Kidney (tissue), 14 donors: ENCODE data around the gene MYO5B. TPM values are rescaled to one million over a fixed set of nuclear protein-coding genes. Genes with fewer than 3 reads are reported as not detected.

Experiments
- DNase-seq, 5 donors: peaks; one replicate each; pipeline ENCODE4 v3.0.0-alpha.2; 2013 to 2020
- FAIRE-seq: peaks from 2 replicates; lab custom pipeline; 2012; peaks lifted over from hg19 to GRCh38; lab: Jason Lieb, UNC
- H3K27ac ChIP-seq, 2 donors: one replicate each; pipeline ENCODE4 v1.7.0; 2013; ENCODE audit warnings: low read depth in 2 of 2, low read length in 2 of 2, inconsistent platforms in 1 of 2
- H3K27me3 ChIP-seq: one replicate; pipeline ENCODE4 v1.7.1; 2013; ENCODE audit warnings: low read length, inconsistent platforms; ENCODE audit not compliant: control insufficient read depth, insufficient read depth
- H3K36me3 ChIP-seq, 3 donors: one replicate each; pipeline versions ENCODE4 v1.7.0 to v1.7.1; 2013; ENCODE audit warnings: low read length in 3 of 3, control low read depth in 1 of 3, inconsistent platforms in 1 of 3; ENCODE audit not compliant: insufficient read depth in 3 of 3, control insufficient read depth in 2 of 3
- H3K4me1 ChIP-seq, 3 donors: one replicate each; pipeline versions ENCODE4 v1.7.0 to v1.7.1; 2013; ENCODE audit warnings: low read length in 3 of 3, inconsistent platforms in 1 of 3, low read depth in 1 of 3; ENCODE audit not compliant: control insufficient read depth in 2 of 3, insufficient read depth in 2 of 3
- H3K4me3 ChIP-seq, 3 donors: one replicate each; pipeline versions ENCODE4 v1.7.0 to v1.8.1; 2013; ENCODE audit warnings: low read length in 3 of 3, control low read depth in 1 of 3, inconsistent platforms in 1 of 3
- H3K9ac ChIP-seq, 3 donors: one replicate each; pipeline versions ENCODE4 v1.7.0 to v1.7.1; 2013; ENCODE audit warnings: low read length in 3 of 3, control low read depth in 1 of 3, inconsistent platforms in 1 of 3
- H3K9me3 ChIP-seq, 3 donors: one replicate each; pipeline versions ENCODE4 v1.7.0 to v1.7.1; 2013; ENCODE audit warnings: low read length in 3 of 3, control low read depth in 1 of 3, inconsistent platforms in 1 of 3; ENCODE audit not compliant: control insufficient read depth in 2 of 3, insufficient read depth in 1 of 3
- CTCF ChIP-seq: IDR thresholded peaks from 3 replicates; pipeline ENCODE4 v1.5.1; 2012; ENCODE audit warnings: mild to moderate bottlenecking, moderate library complexity, borderline replicate concordance; ENCODE audit not compliant: insufficient read depth; ENCODE audit errors: extremely low read depth
- intact Hi-C: fragments of 100-400 bp; cut with DNase I; formaldehyde crosslinking; loops from one replicate; pipeline ENCODE4 v1.11.1; 2022
- polyA plus RNA-seq: library from polyadenylated mRNA; stranded (reverse); fragments of 350-450 nt; fragmentation: Illumina TruSeq; extraction: RNeasy Lipid Tissue Mini Kit (QIAGEN cat#74804); gene quantifications from one replicate; pipeline ENCODE4 v1.2.3, GENCODE V29; 2014; ENCODE audit warnings: low read depth, low replicate concordance; ENCODE audit not compliant: insufficient read depth
- total RNA-seq: library from RNA; stranded (reverse); fragmentation: NEBNext Ultra II Directional; extraction: Animal tissue kit (Norgen Biotek cat#: 25700); gene quantifications from one replicate; pipeline ENCODE4 v1.2.1, GENCODE V29; 2021
- donor health status: control.
- donor health status: control.
- donor health status: control.
- donor health status: control.
- donor health status: control.
- donor health status: DM: yes; HTN: yes; CAD: no.
- donor health status: Normal renal cell carcinoma (clear cell type).

The MYO5B gene
- total and polyA plus RNA-seq, 2 donors from 2014 or later, result 17.8 to 43.8 TPM

- Histone ChIP-seq H3K9me3 (no peaks in the 10 kb centered on the region), H3K4me1 (peaks cover 0 to 4% (median 0%) of the 10 kb centered on the region in 3 donors), H3K27me3 (no peaks in the 10 kb centered on the region), H3K36me3 (peaks cover 0 to 5% (median 5%) of the 10 kb centered on the region in 3 donors), H3K4me3 (no peak overlapping the region), H3K27ac (no peak overlapping the region), H3K9ac (no peak overlapping the region)
- no peak for DNase-seq
- no peak for TF ChIP-seq CTCF
- intact Hi-C loops, result no loop called here
- no peak for FAIRE-seq
These were observed 359.5 kb downstream of the MYO5B start for GRCh38 chr18:49835405-49835804.

GRCh38 chr18:49834258-49834657 is 360.7 kb downstream of the MYO5B start:
- no peaks in the 10 kb centered on the region for H3K27me3 ChIP-seq
- H3K9ac ChIP-seq, result no peak overlapping the region
- TF ChIP-seq CTCF, result no peak
- DNase-seq, result no peak
- H3K4me1 ChIP-seq, result peaks cover 0 to 4% (median 0%) of the 10 kb centered on the region in 3 donors
- no peaks in the 10 kb centered on the region for H3K9me3 ChIP-seq
- H3K4me3 ChIP-seq, result no peak overlapping the region
- intact Hi-C loops, result no loop called here
- H3K36me3 ChIP-seq, result peaks cover 0 to 5% (median 3%) of the 10 kb centered on the region in 3 donors
- H3K27ac ChIP-seq, result no peak overlapping the region
- no peak for FAIRE-seq

- DNase-seq, result no peak
- Histone ChIP-seq H3K4me1 (peaks cover 0 to 4% (median 0%) of the 10 kb centered on the region in 3 donors), H3K27me3 (no peaks in the 10 kb centered on the region), H3K27ac (peak overlapping the region in 1 of 2 donors; percentile 16), H3K9ac (no peak overlapping the region), H3K36me3 (peaks cover 0 to 5% (median 3%) of the 10 kb centered on the region in 3 donors), H3K4me3 (no peak overlapping the region), H3K9me3 (no peaks in the 10 kb centered on the region)
- intact Hi-C loops, result no loop called here
- no peak for TF ChIP-seq CTCF
- no peak for FAIRE-seq
These were observed 361.1 kb downstream of the MYO5B start for GRCh38 chr18:49833814-49834213.

GRCh38 chr18:49832221-49832647 is 362.7 kb downstream of the MYO5B start:
- FAIRE-seq (no peak), DNase-seq (no peak)
- no peaks in the 10 kb centered on the region for H3K27me3 ChIP-seq
- intact Hi-C loops, result no loop called here
- no peak overlapping the region for H3K9ac ChIP-seq
- peaks cover 0 to 4% (median 0%) of the 10 kb centered on the region in 3 donors for H3K4me1 ChIP-seq
- no peak for TF ChIP-seq CTCF
- H3K4me3 ChIP-seq, result no peak overlapping the region
- H3K36me3 ChIP-seq, result peaks cover 0 to 3% (median 0%) of the 10 kb centered on the region in 3 donors
- H3K27ac ChIP-seq, result no peak overlapping the region
- H3K9me3 ChIP-seq, result peaks cover 0 to 6% (median 2%) of the 10 kb centered on the region in 3 donors
